H1 (cell line): ENCODE measurements around the gene SRPRB.

Source experiments
- ATF2 ChIP-seq: IDR thresholded peaks from 2 replicates; pipeline ENCODE4 v1.6.1; 2012; ENCODE audit warnings: low read length, inconsistent platforms
- CBX5 ChIP-seq: fragments of 300-800, 300-1000 bp; sonication (generic); IDR thresholded peaks from 2 replicates; pipeline ENCODE4 v1.7.1; 2016; ENCODE audit warnings: antibody characterized with exemption, low read length, low read depth
- JUN ChIP-seq: IDR thresholded peaks from 2 replicates; pipeline ENCODE4 v1.6.1; 2011; ENCODE audit warnings: low read depth, mild to moderate bottlenecking, improper control_type of control experiment, low read length
- MAX ChIP-seq: IDR thresholded peaks from 2 replicates; pipeline ENCODE4 v1.6.1; 2012; ENCODE audit warnings: inconsistent platforms
- RXRA ChIP-seq: IDR thresholded peaks from 2 replicates; pipeline ENCODE4 v1.6.1; 2011; ENCODE audit warnings: low read depth, mild to moderate bottlenecking, low read length, moderate library complexity; ENCODE audit not compliant: insufficient read depth
- SP2 ChIP-seq: IDR thresholded peaks from 2 replicates; pipeline ENCODE4 v1.6.1; 2012; ENCODE audit warnings: mild to moderate bottlenecking, low read length, inconsistent platforms

DNA sequence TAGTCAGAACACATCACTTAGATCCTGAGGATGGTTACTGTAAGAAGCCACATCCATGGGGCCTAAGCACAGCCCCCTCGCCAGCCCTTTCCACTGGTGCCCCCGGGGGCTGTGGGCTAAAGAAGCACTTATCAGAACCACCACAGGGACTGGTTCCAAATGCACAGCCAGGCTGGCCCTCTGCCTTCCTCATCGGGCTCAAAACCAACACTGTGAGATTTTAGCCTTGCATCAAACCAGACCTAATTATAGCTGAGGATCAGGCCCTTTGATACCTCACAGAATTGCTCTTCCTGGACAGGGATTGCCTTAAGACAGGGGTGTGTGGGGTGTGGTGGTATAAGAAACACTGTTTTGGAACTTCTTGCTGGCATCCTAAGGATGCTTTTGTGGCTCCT lies 23.7 kb downstream of the SRPRB start:
- TF ChIP-seq MAX, result no peak
- TF ChIP-seq SP2, result no peak
- TF ChIP-seq ATF2, result no peak
- TF ChIP-seq CBX5, result no peak
- TF ChIP-seq RXRA, result no peak
- TF ChIP-seq JUN, result no peak
